ENCODE measurements around the gene MED31. TPM values are rescaled to one million over a fixed set of nuclear protein-coding genes. Genes with fewer than 3 reads are reported as not detected.
"Not testable (repeated sequence)": the region's sequence is repeated elsewhere in the genome, so short reads cannot be mapped to it uniquely, and the experiment has no call there.

The MED31 gene
- total RNA-seq, 1 donor from 2014 or later: 17.6 TPM

DNA sequence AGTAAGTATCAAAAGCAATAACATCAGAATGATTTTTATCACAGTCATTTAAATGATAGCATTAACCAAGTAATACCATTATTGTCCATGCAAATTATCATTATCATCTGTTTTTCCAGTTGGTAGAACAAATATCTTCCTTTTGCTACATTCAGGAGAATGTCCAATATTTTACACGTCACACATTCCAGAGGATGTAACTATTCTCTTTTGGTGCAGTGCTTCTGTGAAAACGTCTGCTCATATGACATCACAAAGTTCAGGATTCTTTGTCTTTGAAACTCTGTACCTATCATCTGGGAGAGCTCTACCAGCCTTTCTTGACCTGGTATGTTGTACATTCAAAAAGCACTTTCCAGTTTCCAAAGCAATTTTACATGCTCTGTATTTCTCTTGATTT lies 54.9 kb downstream of the MED31 start:
- Mint-ChIP-seq H3K36me3 (peaks cover 36% of the 10 kb centered on the region), H3K9me3 (no peaks in the 10 kb centered on the region), H3K27ac (no peak overlapping the region), H3K4me3 (no peak overlapping the region), H3K4me1 (ENCODE audit: unreplicated experiment) (peaks cover 12% of the 10 kb centered on the region), H3K27me3 (no peaks in the 10 kb centered on the region)
- TF ChIP-seq CTCF (conservative IDR thresholded peaks at IDR 0.05): no peak
- no peak for DNase-seq (ENCODE audit: extremely low spot score, unreplicated experiment)

DNA sequence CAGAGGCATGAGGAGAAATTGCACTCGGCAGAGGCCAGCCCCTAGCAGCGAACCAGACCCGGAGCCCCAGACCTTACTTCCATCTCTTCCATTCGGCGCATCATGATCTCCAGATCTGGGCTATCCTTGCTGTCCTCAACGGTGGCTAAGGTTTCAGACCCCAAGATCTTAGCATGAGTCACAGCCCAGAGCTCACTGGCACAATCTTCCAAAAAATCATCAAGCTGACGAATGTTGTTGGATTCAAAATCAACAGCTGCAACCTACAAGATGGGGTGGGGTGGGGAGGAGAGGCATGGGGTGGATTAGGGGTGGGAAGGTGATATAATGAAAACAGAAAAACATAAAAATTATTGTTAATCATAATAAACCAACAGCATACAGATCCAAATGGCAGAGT lies 55.3 kb downstream of the MED31 start:
- Mint-ChIP-seq H3K9me3 (no peaks in the 10 kb centered on the region), H3K4me1 (ENCODE audit: unreplicated experiment) (peaks cover 12% of the 10 kb centered on the region), H3K4me3 (no peak overlapping the region), H3K27me3 (no peaks in the 10 kb centered on the region), H3K36me3 (peaks cover 36% of the 10 kb centered on the region), H3K27ac (no peak overlapping the region)
- TF ChIP-seq CTCF (conservative IDR thresholded peaks at IDR 0.05): no peak
- no peak for DNase-seq (ENCODE audit: extremely low spot score, unreplicated experiment)

DNA sequence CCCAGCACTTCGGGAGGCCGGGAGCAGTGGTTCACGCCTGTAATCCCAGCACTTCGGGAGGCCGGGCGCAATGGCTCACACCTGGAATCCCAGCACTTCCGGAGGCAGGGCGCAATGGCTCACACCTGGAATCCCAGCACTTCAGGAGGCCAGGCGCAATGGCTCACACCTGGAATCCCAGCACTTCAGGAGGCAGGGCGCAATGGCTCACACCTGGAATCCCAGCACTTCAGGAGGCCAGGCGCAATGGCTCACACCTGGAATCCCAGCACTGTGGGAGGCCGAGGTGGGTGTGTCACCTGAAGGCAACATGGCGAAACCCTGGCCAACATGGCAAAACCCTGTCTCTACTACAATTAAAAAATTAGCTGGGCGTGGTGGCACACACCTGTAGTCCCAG lies 58.0 kb downstream of the MED31 start:
- Mint-ChIP-seq H3K36me3 (peaks cover 35% of the 10 kb centered on the region), H3K4me1 (ENCODE audit: unreplicated experiment) (peaks cover 12% of the 10 kb centered on the region)
- not testable (repeated sequence) for H3K9me3 Mint-ChIP-seq; H3K27me3 Mint-ChIP-seq; DNase-seq (ENCODE audit: extremely low spot score, unreplicated experiment); H3K4me3 Mint-ChIP-seq; H3K27ac Mint-ChIP-seq

Small RNA genes lying within 50 kb of the gene (microRNA-seq; reads per million reads assigned to microRNA genes)
- not detected for gene MIR4520-1
- not detected for gene MIR4520-2

Other genes starting within 250 kb of the MED31 start
- not detected in 2 replicates for gene AIPL1, start 216.5 kb downstream of the MED31 start, total RNA-seq (ENCODE audit: low replicate concordance)
- gene PIMREG, start 207.2 kb downstream of the MED31 start, total RNA-seq (ENCODE audit: low replicate concordance): 7.6 and 45.1 TPM in 2 replicates
- gene PITPNM3, start 95.0 kb downstream of the MED31 start, total RNA-seq (ENCODE audit: low replicate concordance): 4.3 and 7.7 TPM in 2 replicates
- gene KIAA0753, start 10.9 kb downstream of the MED31 start, total RNA-seq (ENCODE audit: low replicate concordance): 26.4 and 33.7 TPM in 2 replicates
- gene TXNDC17, start 10.5 kb downstream of the MED31 start, total RNA-seq (ENCODE audit: low replicate concordance): 83.2 and 90.6 TPM in 2 replicates
- gene C17orf100, start 157 bp upstream of the MED31 start, total RNA-seq (ENCODE audit: low replicate concordance): 3.9 and 4.3 TPM in 2 replicates
- 2.2 and 2.9 TPM in 2 replicates for gene SLC13A5, start 61.8 kb upstream of the MED31 start, total RNA-seq (ENCODE audit: low replicate concordance)
- gene XAF1, start 104.4 kb upstream of the MED31 start, total RNA-seq (ENCODE audit: low replicate concordance): 2.1 and 7.8 TPM in 2 replicates
- gene FBXO39, start 124.6 kb upstream of the MED31 start, total RNA-seq (ENCODE audit: low replicate concordance): 0.26 TPM in 1 of 2 replicates, not detected in the other
- 0.24 and 1.6 TPM in 2 replicates for gene TEKT1, start 180.1 kb upstream of the MED31 start, total RNA-seq (ENCODE audit: low replicate concordance)